ENCODE results near the gene FER1L5. TPM values are rescaled to one million over a fixed set of nuclear protein-coding genes. Genes with fewer than 3 reads are reported as not detected.

Gene FER1L5
- total RNA-seq, 5 donors from 2014 or later (not counting 1 experiment from before 2014, with no cell fraction given), result not detected

GRCh38 chr2:96683307-96683706 is 40.7 kb downstream of the FER1L5 start:
- H3K27me3 ChIP-seq (replicated peaks in 1 of 2; ENCODE audit: control insufficient read depth in 2 of 2, extremely low read depth in 1 of 2, insufficient read depth in 2 of 2, low read length in 1 of 2), result peaks cover 2 to 46% of the 10 kb centered on the region in 2 experiments
- ATAC-seq (replicated peaks in 1 of 4) (no peak), DNase-seq (no peak)
- H3K9me3 ChIP-seq, result no peaks in the 10 kb centered on the region
- H3K36me3 ChIP-seq (ENCODE audit: control insufficient read depth in 2 of 2, extremely low read depth in 1 of 2, insufficient read depth in 1 of 2, low read length in 1 of 2), result no peaks in the 10 kb centered on the region
- no peak overlapping the region for H3K4me3 ChIP-seq (ENCODE audit: control insufficient read depth in 1 of 2, extremely low read depth in 1 of 2, low read length in 1 of 2)
- POLR2A ChIA-PET, result no interaction called here
- WGBS (ENCODE audit: insufficient coverage), result 67% methylated on average over 3 of the region's 5 CpGs
- peaks cover 9 to 14% of the 10 kb centered on the region in 2 donors for H3K27me3 Mint-ChIP-seq
- H3K27ac ChIP-seq (ENCODE audit: low read length), result no peak overlapping the region
- H3K9me3 Mint-ChIP-seq, result no peaks in the 10 kb centered on the region
- H3K36me3 Mint-ChIP-seq, result no peaks in the 10 kb centered on the region
- no peak overlapping the region for H3K4me3 Mint-ChIP-seq
- H3K27ac Mint-ChIP-seq, result no peak overlapping the region
- H3K4me1 Mint-ChIP-seq, result no peaks in the 10 kb centered on the region
- CTCF ChIA-PET, result no interaction called here
- H3K4me1 ChIP-seq (ENCODE audit: control insufficient read depth in 1 of 2, extremely low read depth in 1 of 2, insufficient read depth in 2 of 2, low read length in 2 of 2), result no peaks in the 10 kb centered on the region

- DNase-seq (no peak), ATAC-seq (replicated peaks in 1 of 4) (no peak)
- POLR2A ChIA-PET, result no interaction called here
- no peak overlapping the region for H3K4me3 ChIP-seq (ENCODE audit: control insufficient read depth in 1 of 2, extremely low read depth in 1 of 2, low read length in 1 of 2)
- Mint-ChIP-seq H3K27ac (no peak overlapping the region), H3K36me3 (no peaks in the 10 kb centered on the region), H3K9me3 (no peaks in the 10 kb centered on the region), H3K27me3 (peaks cover 9 to 14% of the 10 kb centered on the region in 2 donors), H3K4me1 (no peaks in the 10 kb centered on the region), H3K4me3 (no peak overlapping the region)
- H3K9me3 ChIP-seq, result no peaks in the 10 kb centered on the region
- 98% methylated on average over 7 of the region's 13 CpGs for WGBS (ENCODE audit: insufficient coverage)
- H3K4me1 ChIP-seq (ENCODE audit: control insufficient read depth in 1 of 2, extremely low read depth in 1 of 2, insufficient read depth in 2 of 2, low read length in 2 of 2), result no peaks in the 10 kb centered on the region
- no peak overlapping the region for H3K27ac ChIP-seq (ENCODE audit: low read length)
- no peaks in the 10 kb centered on the region for H3K36me3 ChIP-seq (ENCODE audit: control insufficient read depth in 2 of 2, extremely low read depth in 1 of 2, insufficient read depth in 1 of 2, low read length in 1 of 2)
- peaks cover 2 to 46% of the 10 kb centered on the region in 2 experiments for H3K27me3 ChIP-seq (replicated peaks in 1 of 2; ENCODE audit: control insufficient read depth in 2 of 2, extremely low read depth in 1 of 2, insufficient read depth in 2 of 2, low read length in 1 of 2)
- CTCF ChIA-PET, result no interaction called here
Observed at GRCh38 chr2:96683972-96684820, 41.6 kb downstream of the FER1L5 start.

GRCh38 chr2:96684883-96685576 is 42.5 kb downstream of the FER1L5 start:
- H3K9me3 Mint-ChIP-seq, result no peaks in the 10 kb centered on the region
- Histone ChIP-seq H3K27ac (ENCODE audit: low read length) (no peak overlapping the region), H3K4me1 (ENCODE audit: control insufficient read depth in 1 of 2, extremely low read depth in 1 of 2, insufficient read depth in 2 of 2, low read length in 2 of 2) (no peaks in the 10 kb centered on the region), H3K9me3 (no peaks in the 10 kb centered on the region), H3K4me3 (ENCODE audit: control insufficient read depth in 1 of 2, extremely low read depth in 1 of 2, low read length in 1 of 2) (no peak overlapping the region), H3K27me3 (replicated peaks in 1 of 2; ENCODE audit: control insufficient read depth in 2 of 2, extremely low read depth in 1 of 2, insufficient read depth in 2 of 2, low read length in 1 of 2) (peaks cover 0 to 46% of the 10 kb centered on the region in 2 experiments), H3K36me3 (ENCODE audit: control insufficient read depth in 2 of 2, extremely low read depth in 1 of 2, insufficient read depth in 1 of 2, low read length in 1 of 2) (no peaks in the 10 kb centered on the region)
- peaks cover 9 to 11% of the 10 kb centered on the region in 2 donors for H3K27me3 Mint-ChIP-seq
- H3K4me1 Mint-ChIP-seq, result no peaks in the 10 kb centered on the region
- H3K27ac Mint-ChIP-seq, result no peak overlapping the region
- no peak for DNase-seq
- no peaks in the 10 kb centered on the region for H3K36me3 Mint-ChIP-seq
- POLR2A ChIA-PET, result no interaction called here
- 78% methylated on average over 5 of the region's 16 CpGs for WGBS (ENCODE audit: insufficient coverage)
- CTCF ChIA-PET, result no interaction called here
- H3K4me3 Mint-ChIP-seq, result no peak overlapping the region
- no peak for ATAC-seq (replicated peaks in 1 of 4)

- Mint-ChIP-seq H3K27ac (no peak overlapping the region), H3K27me3 (peaks cover 9 to 11% of the 10 kb centered on the region in 2 donors), H3K4me3 (no peak overlapping the region), H3K36me3 (no peaks in the 10 kb centered on the region), H3K9me3 (no peaks in the 10 kb centered on the region), H3K4me1 (no peaks in the 10 kb centered on the region)
- CTCF ChIA-PET, result no interaction called here
- H3K9me3 ChIP-seq, result no peaks in the 10 kb centered on the region
- H3K4me3 ChIP-seq (ENCODE audit: control insufficient read depth in 1 of 2, extremely low read depth in 1 of 2, low read length in 1 of 2), result no peak overlapping the region
- no peak overlapping the region for H3K27ac ChIP-seq (ENCODE audit: low read length)
- DNase-seq (no peak), ATAC-seq (replicated peaks in 1 of 4) (no peak)
- peaks cover 0 to 43% of the 10 kb centered on the region in 2 experiments for H3K27me3 ChIP-seq (replicated peaks in 1 of 2; ENCODE audit: control insufficient read depth in 2 of 2, extremely low read depth in 1 of 2, insufficient read depth in 2 of 2, low read length in 1 of 2)
- H3K4me1 ChIP-seq (ENCODE audit: control insufficient read depth in 1 of 2, extremely low read depth in 1 of 2, insufficient read depth in 2 of 2, low read length in 2 of 2), result no peaks in the 10 kb centered on the region
- 71% methylated on average over 11 of the region's 19 CpGs for WGBS (ENCODE audit: insufficient coverage)
- POLR2A ChIA-PET, result no interaction called here
- no peaks in the 10 kb centered on the region for H3K36me3 ChIP-seq (ENCODE audit: control insufficient read depth in 2 of 2, extremely low read depth in 1 of 2, insufficient read depth in 1 of 2, low read length in 1 of 2)
Observed at GRCh38 chr2:96685577-96686459, 43.3 kb downstream of the FER1L5 start.

- H3K4me1 Mint-ChIP-seq, result no peaks in the 10 kb centered on the region
- ATAC-seq (replicated peaks in 1 of 4), result no peak
- H3K27me3 Mint-ChIP-seq, result peaks cover 9 to 11% of the 10 kb centered on the region in 2 donors
- ChIA-PET POLR2A (no interaction called here), CTCF (no interaction called here)
- Histone ChIP-seq H3K27me3 (replicated peaks in 1 of 2; ENCODE audit: control insufficient read depth in 2 of 2, extremely low read depth in 1 of 2, insufficient read depth in 2 of 2, low read length in 1 of 2) (peaks cover 0 to 43% of the 10 kb centered on the region in 2 experiments), H3K4me3 (ENCODE audit: control insufficient read depth in 1 of 2, extremely low read depth in 1 of 2, low read length in 1 of 2) (no peak overlapping the region), H3K4me1 (ENCODE audit: control insufficient read depth in 1 of 2, extremely low read depth in 1 of 2, insufficient read depth in 2 of 2, low read length in 2 of 2) (no peaks in the 10 kb centered on the region), H3K9me3 (no peaks in the 10 kb centered on the region), H3K36me3 (ENCODE audit: control insufficient read depth in 2 of 2, extremely low read depth in 1 of 2, insufficient read depth in 1 of 2, low read length in 1 of 2) (no peaks in the 10 kb centered on the region), H3K27ac (ENCODE audit: low read length) (no peak overlapping the region)
- no peak for DNase-seq
- H3K9me3 Mint-ChIP-seq, result no peaks in the 10 kb centered on the region
- no peaks in the 10 kb centered on the region for H3K36me3 Mint-ChIP-seq
- no peak overlapping the region for H3K27ac Mint-ChIP-seq
- H3K4me3 Mint-ChIP-seq, result no peak overlapping the region
- WGBS (ENCODE audit: insufficient coverage), result no CpG with 5 or more reads among the region's 3 CpGs
Observed at GRCh38 chr2:96687266-96687665, 44.7 kb downstream of the FER1L5 start.
